CD14-positive monocyte (primary cell): ENCODE measurements around the gene AKIRIN1. TPM values are rescaled to one million over a fixed set of nuclear protein-coding genes. Genes with fewer than 3 reads are reported as not detected.

Source experiments
- DNase-seq, 3 donors: peaks; one replicate each; pipeline ENCODE4 v3.0.0-alpha.2; 2011 to 2022
- H2AFZ ChIP-seq: 2 replicates; pipeline ENCODE4 v1.6.0; 2012; ENCODE audit warnings: mild to moderate bottlenecking, low read depth, low read length, inconsistent platforms; ENCODE audit not compliant: insufficient read depth, poor library complexity, severe bottlenecking
- H3K27ac ChIP-seq, 2 donors: 1 replicate in 1 of 2; 2 replicates in 1 of 2; pipeline ENCODE4 v1.5.1; 2012 to 2013; ENCODE audit warnings: low read length in 2 of 2, control low read depth in 1 of 2, inconsistent platforms in 1 of 2, low read depth in 1 of 2, mild to moderate bottlenecking in 1 of 2
- H3K27me3 ChIP-seq, 2 donors: one replicate each; pipeline versions ENCODE4 v1.6.0 to v1.6.1; 2011 to 2013; ENCODE audit warnings: low read length in 2 of 2; ENCODE audit not compliant: control insufficient read depth in 2 of 2, insufficient read depth in 2 of 2
- H3K36me3 ChIP-seq, 2 donors: replicated peaks in 1 of 2; 1 replicate in 1 of 2; 2 replicates in 1 of 2; pipeline versions ENCODE4 v1.5.1 to v1.6.1; 2012 to 2013; ENCODE audit warnings: low read length in 2 of 2, control low read depth in 1 of 2, inconsistent platforms in 1 of 2, mild to moderate bottlenecking in 1 of 2; ENCODE audit not compliant: insufficient read depth in 2 of 2, control insufficient read depth in 1 of 2
- H3K4me1 ChIP-seq, 2 donors: 1 replicate in 1 of 2; 2 replicates in 1 of 2; pipeline versions ENCODE4 v1.5.1 to v1.6.1; 2012 to 2013; ENCODE audit warnings: low read length in 2 of 2, control low read depth in 1 of 2, inconsistent platforms in 1 of 2, mild to moderate bottlenecking in 1 of 2, moderate library complexity in 1 of 2; ENCODE audit not compliant: insufficient read depth in 2 of 2, control insufficient read depth in 1 of 2
- H3K4me2 ChIP-seq: replicated peaks from 2 replicates; pipeline ENCODE3; 2012; ENCODE audit warnings: low read length, moderate library complexity, mild to moderate bottlenecking; ENCODE audit not compliant: poor library complexity, severe bottlenecking; ENCODE audit errors: extremely low read depth
- H3K4me3 ChIP-seq, 3 experiments: fragments of 200-600 bp in 1 of 3; sonication (generic) in 1 of 3; replicated peaks in 1 of 3; 1 replicate in 2 of 3; 2 replicates in 1 of 3; pipeline ENCODE4 v1.5.1; 2011 to 2013; ENCODE audit warnings: low read length in 3 of 3, mild to moderate bottlenecking in 3 of 3, control low read depth in 2 of 3, low read depth in 2 of 3, inconsistent platforms in 1 of 3, moderate library complexity in 1 of 3
- H3K79me2 ChIP-seq: 2 replicates; pipeline ENCODE4 v1.6.0; 2012; ENCODE audit warnings: mild to moderate bottlenecking, control low read depth, inconsistent platforms, low read length, moderate library complexity; ENCODE audit not compliant: insufficient read depth
- H3K9ac ChIP-seq: 2 replicates; pipeline ENCODE4 v1.6.0; 2017; ENCODE audit warnings: low read length, mild to moderate bottlenecking; ENCODE audit not compliant: insufficient read depth, poor library complexity, severe bottlenecking
- H3K9me3 ChIP-seq, 2 donors: replicated peaks in 1 of 2; 1 replicate in 1 of 2; 2 replicates in 1 of 2; pipeline versions ENCODE4 v1.5.1 to v1.6.1; 2012 to 2013; ENCODE audit warnings: low read length in 2 of 2, control low read depth in 1 of 2; ENCODE audit not compliant: control insufficient read depth in 1 of 2, insufficient read depth in 1 of 2
- H4K20me1 ChIP-seq: 2 replicates; pipeline ENCODE4 v1.6.0; 2012; ENCODE audit warnings: mild to moderate bottlenecking, low read length, control low read depth, moderate library complexity; ENCODE audit not compliant: insufficient read depth
- H3K27ac Mint-ChIP-seq, 7 donors: one replicate each; pipeline ENCODE4 v1.8.0; 2020; ENCODE audit warnings: mild to moderate bottlenecking in 7 of 7, mixed read lengths in 7 of 7, moderate library complexity in 6 of 7, inconsistent platforms in 2 of 7
- H3K27me3 Mint-ChIP-seq, 3 donors: one replicate each; pipeline ENCODE4 v1.8.0; 2021 to 2022; ENCODE audit warnings: low read depth in 3 of 3, mild to moderate bottlenecking in 3 of 3, mixed read lengths in 3 of 3, moderate library complexity in 3 of 3, inconsistent platforms in 1 of 3
- H3K36me3 Mint-ChIP-seq, 2 donors: one replicate each; pipeline ENCODE4 v1.8.0; 2020; ENCODE audit warnings: mixed read lengths in 2 of 2, inconsistent platforms in 1 of 2, mild to moderate bottlenecking in 1 of 2
- H3K4me1 Mint-ChIP-seq: one replicate; pipeline ENCODE4 v1.8.0; 2020; ENCODE audit warnings: mild to moderate bottlenecking, mixed read lengths
- H3K4me3 Mint-ChIP-seq, 2 donors: one replicate each; pipeline ENCODE4 v1.8.0; 2020; ENCODE audit warnings: mild to moderate bottlenecking in 2 of 2, mixed read lengths in 2 of 2, moderate library complexity in 1 of 2
- H3K9me3 Mint-ChIP-seq, 7 donors: one replicate each; pipeline ENCODE4 v1.8.0; 2020 to 2022; ENCODE audit warnings: mixed read lengths in 7 of 7, mild to moderate bottlenecking in 6 of 7, moderate library complexity in 6 of 7, inconsistent platforms in 2 of 7
- CTCF ChIP-seq: fragments of 200-600 bp; IDR thresholded peaks from one replicate; pipeline ENCODE4 v1.8.0; 2022; ENCODE audit warnings: antibody characterized with exemption, mild to moderate bottlenecking
- WGBS: methylation state at CpG from one replicate; pipeline ENCODE4 v1.1.5; 2013; ENCODE audit warnings: missing lambda C conversion rate; ENCODE audit not compliant: insufficient coverage; 5-methylcytosine and 5-hydroxymethylcytosine counted together
- intact Hi-C, 2 donors: fragments of 100-400 bp; cut with micrococcal nuclease; formaldehyde crosslinking; loops; one replicate each; pipeline versions ENCODE4 v1.15.0 to v1.15.1; 2023
- polyA plus RNA-seq, 3 donors: library from polyadenylated mRNA; depleted of rRNA in 1 of 3; unstranded in 2 of 3; stranded (reverse) in 1 of 3; fragments of 300-500 nt in 2 of 3; fragments of >200 nt in 1 of 3; fragmentation: Illumina TruSeq in 2 of 3; gene quantifications; 1 replicate in 2 of 3; 2 replicates in 1 of 3; pipeline ENCODE4 v1.2.3, GENCODE V29; 2012 to 2021

The AKIRIN1 gene
- polyA plus RNA-seq, 3 donors, result 41.8 to 61.0 (median 60.8) TPM

DNA sequence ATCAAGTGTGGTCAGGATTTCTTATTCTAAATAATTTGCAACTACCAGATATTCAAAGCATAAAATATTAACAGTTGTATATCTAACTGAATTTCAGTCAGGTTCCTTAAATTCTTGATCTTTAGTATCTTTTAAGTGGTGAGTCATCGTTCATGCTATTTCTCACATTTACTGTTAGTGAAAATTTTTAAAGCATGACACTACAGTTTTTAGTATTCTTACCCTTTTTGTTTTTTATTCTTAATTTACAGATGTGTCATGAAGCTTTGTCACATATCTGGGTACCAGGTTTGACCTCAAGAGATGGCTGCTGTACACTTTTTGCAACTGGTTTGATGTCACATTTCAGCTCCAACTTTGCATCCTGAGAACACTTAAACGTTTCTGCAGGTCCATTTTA lies 12.7 kb downstream of the AKIRIN1 start:
- H3K27me3 ChIP-seq, result no peaks in the 10 kb centered on the region
- intact Hi-C loops, result no loop called here
- DNase-seq, result no peak
- H3K4me1 ChIP-seq, result no peaks in the 10 kb centered on the region
- Mint-ChIP-seq H3K9me3 (no peaks in the 10 kb centered on the region), H3K27ac (no peak overlapping the region), H3K27me3 (no peaks in the 10 kb centered on the region), H3K36me3 (peaks cover 73 to 91% of the 10 kb centered on the region in 2 donors), H3K4me3 (no peak overlapping the region), H3K4me1 (peaks cover 5% of the 10 kb centered on the region)
- H3K27ac ChIP-seq, result no peak overlapping the region
- no peak overlapping the region for H3K9ac ChIP-seq
- no peak overlapping the region for H2AFZ ChIP-seq
- H3K9me3 ChIP-seq, result no peaks in the 10 kb centered on the region
- H3K4me3 ChIP-seq, result no peak overlapping the region
- H3K4me2 ChIP-seq, result no peak overlapping the region
- WGBS, result 100% methylated on average over 1 of the region's 2 CpGs
- peaks cover 89 to 100% of the 10 kb centered on the region in 2 donors for H3K36me3 ChIP-seq
- peaks cover 4% of the 10 kb centered on the region for H3K79me2 ChIP-seq
- no peak for TF ChIP-seq CTCF
- peaks cover 50% of the 10 kb centered on the region for H4K20me1 ChIP-seq

DNA sequence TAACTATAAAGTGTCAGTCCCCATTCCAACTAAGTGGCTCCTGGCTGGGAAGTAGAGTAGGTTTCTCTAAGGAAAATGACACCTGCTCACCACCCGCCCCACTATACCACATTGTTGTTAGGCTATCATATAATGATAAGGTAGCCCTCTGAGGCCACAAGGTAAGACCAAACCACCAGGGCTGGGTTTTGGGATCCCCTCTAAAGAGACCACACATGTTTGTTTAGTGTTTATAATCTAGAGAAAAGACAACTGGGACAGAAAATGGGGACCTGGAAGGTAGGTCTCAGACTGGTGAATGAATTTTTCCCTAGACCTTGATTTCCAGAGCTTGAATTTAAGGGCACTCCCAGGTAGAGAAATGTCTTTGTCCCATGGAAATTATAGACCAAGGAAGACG lies 15.2 kb downstream of the AKIRIN1 start:
- TF ChIP-seq CTCF, result no peak
- Histone ChIP-seq H3K36me3 (peaks cover 80 to 97% of the 10 kb centered on the region in 2 donors), H3K4me3 (no peak overlapping the region), H2AFZ (no peak overlapping the region), H4K20me1 (peaks cover 25% of the 10 kb centered on the region), H3K79me2 (no peaks in the 10 kb centered on the region), H3K27ac (no peak overlapping the region), H3K4me1 (no peaks in the 10 kb centered on the region), H3K9ac (no peak overlapping the region), H3K9me3 (no peaks in the 10 kb centered on the region), H3K27me3 (no peaks in the 10 kb centered on the region), H3K4me2 (no peak overlapping the region)
- intact Hi-C loops, result no loop called here
- Mint-ChIP-seq H3K9me3 (peaks cover 0 to 2% (median 0%) of the 10 kb centered on the region in 7 donors), H3K4me3 (no peak overlapping the region), H3K27me3 (no peaks in the 10 kb centered on the region), H3K36me3 (peaks cover 61 to 86% of the 10 kb centered on the region in 2 donors), H3K27ac (peak overlapping the region in 2 of 7 donors; percentile 6 to 51), H3K4me1 (peaks cover 5% of the 10 kb centered on the region)
- WGBS, result no CpG with 5 or more reads among the region's 2 CpGs
- DNase-seq, result no peak
